Measurements from ENCODE around the gene VPS41.

- TF ChIP-seq POLR2A (IDR thresholded peaks at IDR 0.05; ENCODE audit: low read depth, low read length) (no peak), TAF1 (IDR thresholded peaks at IDR 0.05; ENCODE audit: low read depth, low read length) (no peak), POLR2AphosphoS5 (IDR thresholded peaks at IDR 0.05; ENCODE audit: low read depth, low read length) (no peak), SPI1 (IDR thresholded peaks at IDR 0.05; ENCODE audit: low read depth, low read length) (no peak)
Observed at GRCh38 chr7:38928506-38928905, 19.5 kb upstream of the VPS41 start.

Data from GM12891 (cell line).